ENCODE measurements around the gene MTA3. TPM values are rescaled to one million over a fixed set of nuclear protein-coding genes. Genes with fewer than 3 reads are reported as not detected.

Gene MTA3
- total and polyA plus RNA-seq, 9 of the 15 experiments (the other 6 are each of a cell fraction or from before 2014, with no cell fraction given): 12.4 to 39.6 (median 23.5) TPM

GRCh38 chr2:42770288-42771131 is 202.1 kb downstream of the MTA3 start (continued):
- TF ChIP-seq ZNF311 (CRISPR knock-in tag; IDR thresholded peaks at IDR 0.05) (no peak), PTBP1 (IDR thresholded peaks at IDR 0.05; ENCODE audit: low read depth, low read length) (no peak), TSHZ1 (CRISPR knock-in tag; IDR thresholded peaks at IDR 0.05) (no peak), JUND (IDR thresholded peaks at IDR 0.05; ENCODE audit: borderline replicate concordance, low read depth, low read length) (peak; percentile 57), JUND (tag; IDR thresholded peaks at IDR 0.05; ENCODE audit: borderline replicate concordance, low read depth, low read length) (no peak; the same call in 2 of the 3 replicates), CTBP1 (IDR thresholded peaks at IDR 0.05; ENCODE audit: borderline replicate concordance) (peak; percentile 30; the same call in 1 of the 2 replicates), HDAC6 (IDR thresholded peaks at IDR 0.05; ENCODE audit: low read depth, low read length) (no peak), USF1 (CRISPR knock-in tag; IDR thresholded peaks at IDR 0.05) (peak; percentile 77), CEBPZ (IDR thresholded peaks at IDR 0.05; ENCODE audit: borderline replicate concordance, low read depth, low read length) (no peak), RNF219 (CRISPR knock-in tag; IDR thresholded peaks at IDR 0.05) (no peak), HIVEP1 (CRISPR knock-in tag; IDR thresholded peaks at IDR 0.05) (no peak), ZBTB34 (CRISPR knock-in tag; IDR thresholded peaks at IDR 0.05) (no peak), TEAD1 (CRISPR knock-in tag; IDR thresholded peaks at IDR 0.05) (no peak), HMG20B (CRISPR knock-in tag; IDR thresholded peaks at IDR 0.05) (no peak), NFIC (IDR thresholded peaks at IDR 0.05) (no peak), MIER1 (IDR thresholded peaks at IDR 0.05; ENCODE audit: low read depth) (no peak)

Measured in K562 (cell line).